ENCODE data around the gene RPAP3. TPM values are rescaled to one million over a fixed set of nuclear protein-coding genes. Genes with fewer than 3 reads are reported as not detected.

RPAP3 gene
- total RNA-seq, 1 experiment from 2014 or later = 48.9 TPM

DNA sequence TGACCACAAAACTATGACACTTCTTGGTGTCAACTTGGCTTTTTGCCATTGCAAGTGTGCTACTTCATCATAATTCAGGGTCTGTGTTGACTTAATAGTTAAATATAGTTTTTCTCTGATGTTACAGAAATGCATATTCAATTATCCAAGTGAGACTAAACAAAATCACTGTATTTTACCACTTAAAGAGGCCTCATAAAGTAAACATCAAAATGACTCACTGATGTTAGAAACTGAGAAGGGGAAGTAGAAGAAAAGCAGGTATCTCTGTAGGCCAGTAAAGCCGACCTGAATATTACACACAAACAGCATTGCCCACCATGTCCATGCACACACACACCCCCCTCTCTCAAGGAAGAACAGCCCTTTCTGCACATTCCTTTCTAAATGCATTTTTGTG is 55.4 kb downstream of the RPAP3 start:
- no peaks in the 10 kb centered on the region for H3K27me3 Mint-ChIP-seq (ENCODE audit: low read depth)
- H3K36me3 Mint-ChIP-seq (ENCODE audit: insufficient read depth in 1 of 3, low read depth in 3 of 3) = peaks cover 0 to 2% (median 0%) of the 10 kb centered on the region in 3 experiments; a peak in 2 of 7 replicates
- no CpG with 5 or more reads among the region's 1 CpG for WGBS (ENCODE audit: extremely low coverage, insufficient read length, low lambda C conversion rate)
- TF ChIP-seq, protein P1, sequence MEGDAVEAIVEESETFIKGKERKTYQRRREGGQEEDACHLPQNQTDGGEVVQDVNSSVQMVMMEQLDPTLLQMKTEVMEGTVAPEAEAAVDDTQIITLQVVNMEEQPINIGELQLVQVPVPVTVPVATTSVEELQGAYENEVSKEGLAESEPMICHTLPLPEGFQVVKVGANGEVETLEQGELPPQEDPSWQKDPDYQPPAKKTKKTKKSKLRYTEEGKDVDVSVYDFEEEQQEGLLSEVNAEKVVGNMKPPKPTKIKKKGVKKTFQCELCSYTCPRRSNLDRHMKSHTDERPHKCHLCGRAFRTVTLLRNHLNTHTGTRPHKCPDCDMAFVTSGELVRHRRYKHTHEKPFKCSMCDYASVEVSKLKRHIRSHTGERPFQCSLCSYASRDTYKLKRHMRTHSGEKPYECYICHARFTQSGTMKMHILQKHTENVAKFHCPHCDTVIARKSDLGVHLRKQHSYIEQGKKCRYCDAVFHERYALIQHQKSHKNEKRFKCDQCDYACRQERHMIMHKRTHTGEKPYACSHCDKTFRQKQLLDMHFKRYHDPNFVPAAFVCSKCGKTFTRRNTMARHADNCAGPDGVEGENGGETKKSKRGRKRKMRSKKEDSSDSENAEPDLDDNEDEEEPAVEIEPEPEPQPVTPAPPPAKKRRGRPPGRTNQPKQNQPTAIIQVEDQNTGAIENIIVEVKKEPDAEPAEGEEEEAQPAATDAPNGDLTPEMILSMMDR (conservative IDR thresholded peaks at IDR 0.05) = no peak
- H3K9ac ChIP-seq (ENCODE audit: extremely low read depth, insufficient read length, low read length) = no peak overlapping the region
- no peak overlapping the region for H3K14ac ChIP-seq (ENCODE audit: insufficient read depth, low read length)
- no peak overlapping the region for H3K23ac ChIP-seq (ENCODE audit: insufficient read length, low read depth, low read length)
- H3K18ac ChIP-seq (ENCODE audit: insufficient read length, low read depth, low read length) = no peak overlapping the region
- H4K91ac ChIP-seq (ENCODE audit: insufficient read length, low read depth, low read length) = no peak overlapping the region
- H2BK15ac ChIP-seq (ENCODE audit: low read depth, low read length) = no peak overlapping the region
- DNase-seq = no peak
- H2BK12ac ChIP-seq (ENCODE audit: insufficient read length, low read depth, low read length) = no peak overlapping the region
- H3K79me1 ChIP-seq (ENCODE audit: insufficient read depth, low read depth, low read length, poor library complexity, severe bottlenecking) = no peaks in the 10 kb centered on the region
- H2BK5ac ChIP-seq (ENCODE audit: insufficient read length, low read length) = no peak overlapping the region
- no peak overlapping the region for H2BK120ac ChIP-seq (ENCODE audit: low read depth, low read length, poor library complexity, severe bottlenecking)
- no peaks in the 10 kb centered on the region for H3K27me3 ChIP-seq (ENCODE audit: insufficient read depth, low read length)
- no peak overlapping the region for H3K56ac ChIP-seq (ENCODE audit: insufficient read length, low read depth, low read length)
- H4K5ac ChIP-seq (ENCODE audit: insufficient read length, low read depth, low read length) = no peak overlapping the region
- H3K27ac Mint-ChIP-seq = no peak overlapping the region
- no peak overlapping the region for H3K4me2 ChIP-seq (ENCODE audit: insufficient read depth, insufficient read length, low read length)
- no peak overlapping the region for H3K4ac ChIP-seq (ENCODE audit: low read depth, low read length)
- H3K4me1 Mint-ChIP-seq = peaks cover 16 to 17% of the 10 kb centered on the region in 2 experiments; a peak in 3 of 4 replicates
- no peaks in the 10 kb centered on the region for H4K20me1 ChIP-seq (ENCODE audit: control insufficient read depth, insufficient read depth, insufficient read length)
- H4K8ac ChIP-seq (replicated peaks; ENCODE audit: insufficient read length, low read depth, low read length) = no peak overlapping the region
- no peak overlapping the region for H3T11ph ChIP-seq (ENCODE audit: low read length)
- H2AK5ac ChIP-seq (ENCODE audit: insufficient read length, low read length) = no peak overlapping the region
- H3K23me2 ChIP-seq (ENCODE audit: insufficient read length, low read depth, low read length, poor library complexity, severe bottlenecking) = no peaks in the 10 kb centered on the region
- H3K4me3 Mint-ChIP-seq = no peak overlapping the region
- peaks cover 6% of the 10 kb centered on the region; the same call in 1 of the 2 replicates for H3K4me1 ChIP-seq (ENCODE audit: insufficient read depth, low read length)
- no peaks in the 10 kb centered on the region for H3K79me2 ChIP-seq (ENCODE audit: insufficient read depth, low read length)
- no peaks in the 10 kb centered on the region for H3K9me3 ChIP-seq (ENCODE audit: control insufficient read depth, low read depth, low read length)
- no peak overlapping the region for H2AFZ ChIP-seq (ENCODE audit: low read length)
- H3K27ac ChIP-seq (ENCODE audit: insufficient read length, low read depth, low read length) = no peak overlapping the region
- H2BK20ac ChIP-seq (ENCODE audit: low read depth, low read length, poor library complexity, severe bottlenecking) = no peak overlapping the region
- H3K9me3 Mint-ChIP-seq = no peaks in the 10 kb centered on the region

Data from H9 (cell line).